ENCODE results near the gene PSRC1.

PSRC1 gene

GRCh38 chr1:109282497-109282951 lies 421 bp downstream of the PSRC1 start:
- no peaks in the 10 kb centered on the region for H3K79me2 ChIP-seq (ENCODE audit: insufficient read depth, low read length)
- no peaks in the 10 kb centered on the region for H3K9me2 ChIP-seq (ENCODE audit: low read depth, low read length)
- H3K36me3 ChIP-seq (ENCODE audit: insufficient read depth, low read length) = no peaks in the 10 kb centered on the region; the same call in 1 of the 2 replicates
- H3K27me3 ChIP-seq (ENCODE audit: insufficient read depth, low read length) = no peaks in the 10 kb centered on the region
- no peak overlapping the region for H2AFZ ChIP-seq (ENCODE audit: low read length)
- H3K4me2 ChIP-seq (ENCODE audit: low read length) = peak overlapping the region; percentile 75
- no peaks in the 10 kb centered on the region for H4K20me1 ChIP-seq (ENCODE audit: insufficient read depth, low read length)
- no peak overlapping the region for H3K27ac ChIP-seq (ENCODE audit: low read depth, low read length, poor library complexity, severe bottlenecking)
- no peaks in the 10 kb centered on the region for H3K9me3 ChIP-seq (ENCODE audit: low read length)
- H3F3A ChIP-seq (ENCODE audit: insufficient read depth, low read length) = no peaks in the 10 kb centered on the region; the same call in 1 of the 2 replicates
- peak overlapping the region; percentile 80 for H3K4me3 ChIP-seq (ENCODE audit: low read depth, low read length, poor library complexity, severe bottlenecking)
- TF ChIP-seq EZH2 (IDR thresholded peaks at IDR 0.05; ENCODE audit: borderline replicate concordance, low read length) = no peak
- TF ChIP-seq, protein P1, sequence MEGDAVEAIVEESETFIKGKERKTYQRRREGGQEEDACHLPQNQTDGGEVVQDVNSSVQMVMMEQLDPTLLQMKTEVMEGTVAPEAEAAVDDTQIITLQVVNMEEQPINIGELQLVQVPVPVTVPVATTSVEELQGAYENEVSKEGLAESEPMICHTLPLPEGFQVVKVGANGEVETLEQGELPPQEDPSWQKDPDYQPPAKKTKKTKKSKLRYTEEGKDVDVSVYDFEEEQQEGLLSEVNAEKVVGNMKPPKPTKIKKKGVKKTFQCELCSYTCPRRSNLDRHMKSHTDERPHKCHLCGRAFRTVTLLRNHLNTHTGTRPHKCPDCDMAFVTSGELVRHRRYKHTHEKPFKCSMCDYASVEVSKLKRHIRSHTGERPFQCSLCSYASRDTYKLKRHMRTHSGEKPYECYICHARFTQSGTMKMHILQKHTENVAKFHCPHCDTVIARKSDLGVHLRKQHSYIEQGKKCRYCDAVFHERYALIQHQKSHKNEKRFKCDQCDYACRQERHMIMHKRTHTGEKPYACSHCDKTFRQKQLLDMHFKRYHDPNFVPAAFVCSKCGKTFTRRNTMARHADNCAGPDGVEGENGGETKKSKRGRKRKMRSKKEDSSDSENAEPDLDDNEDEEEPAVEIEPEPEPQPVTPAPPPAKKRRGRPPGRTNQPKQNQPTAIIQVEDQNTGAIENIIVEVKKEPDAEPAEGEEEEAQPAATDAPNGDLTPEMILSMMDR (IDR thresholded peaks at IDR 0.05; ENCODE audit: low read length) = no peak
- H3K4me1 ChIP-seq (ENCODE audit: insufficient read depth, low read length, severe bottlenecking) = peaks cover 23% of the 10 kb centered on the region
- peak overlapping the region; percentile 70 for H3K9ac ChIP-seq (ENCODE audit: low read length)

DNA sequence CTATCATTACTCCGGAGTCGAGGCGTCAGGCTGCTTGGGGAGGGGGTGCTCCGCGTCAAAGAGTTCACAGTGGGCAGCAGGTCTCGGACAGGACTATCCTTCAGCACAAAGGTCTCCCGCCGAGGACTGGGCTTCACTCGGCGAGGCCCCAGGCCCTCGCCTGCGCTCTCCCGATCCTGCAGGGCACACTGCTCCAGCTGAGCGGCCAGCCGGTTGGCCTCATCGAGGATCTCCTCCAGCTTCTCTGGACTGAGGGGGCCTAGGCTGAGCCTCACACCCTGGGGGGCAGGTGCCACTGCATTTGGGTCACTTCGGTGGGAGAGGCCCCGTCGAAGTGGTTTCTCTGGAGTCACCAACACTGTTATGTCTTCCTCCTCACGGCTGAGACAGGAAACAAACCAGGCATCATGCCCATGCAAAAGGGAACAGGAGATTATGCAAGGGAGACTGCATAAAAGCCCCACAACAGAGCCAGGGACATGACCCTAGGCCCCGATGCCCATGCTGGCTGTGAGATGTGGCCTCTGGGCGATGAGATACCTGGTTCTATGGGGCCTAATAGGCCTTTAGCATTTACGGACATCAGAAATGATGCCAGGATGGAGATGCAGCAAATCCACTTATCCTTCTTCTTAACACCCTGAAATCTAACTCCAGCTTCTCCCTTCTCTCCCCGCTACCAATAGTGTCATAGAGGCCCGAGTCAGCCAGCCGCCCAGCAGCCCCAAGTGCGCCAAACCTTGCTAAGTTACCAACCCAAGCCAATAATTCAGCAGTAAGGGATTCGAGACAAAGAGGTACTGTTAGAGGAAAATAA lies 1.1 kb downstream of the PSRC1 start:
- no peaks in the 10 kb centered on the region for H3K9me3 ChIP-seq (ENCODE audit: low read length)
- no peaks in the 10 kb centered on the region for H3K9me2 ChIP-seq (ENCODE audit: low read depth, low read length)
- H3K27me3 ChIP-seq (ENCODE audit: insufficient read depth, low read length) = no peaks in the 10 kb centered on the region
- H2AFZ ChIP-seq (ENCODE audit: low read length) = no peak overlapping the region
- no peaks in the 10 kb centered on the region; the same call in 1 of the 2 replicates for H3F3A ChIP-seq (ENCODE audit: insufficient read depth, low read length)
- H3K4me1 ChIP-seq (ENCODE audit: insufficient read depth, low read length, severe bottlenecking) = peaks cover 23% of the 10 kb centered on the region
- H3K4me3 ChIP-seq (ENCODE audit: low read depth, low read length, poor library complexity, severe bottlenecking) = peak overlapping the region; percentile 80
- no peaks in the 10 kb centered on the region; the same call in 1 of the 2 replicates for H3K36me3 ChIP-seq (ENCODE audit: insufficient read depth, low read length)
- H4K20me1 ChIP-seq (ENCODE audit: insufficient read depth, low read length) = no peaks in the 10 kb centered on the region
- H3K27ac ChIP-seq (ENCODE audit: low read depth, low read length, poor library complexity, severe bottlenecking) = no peak overlapping the region
- peak overlapping the region; percentile 75 for H3K4me2 ChIP-seq (ENCODE audit: low read length)
- no peaks in the 10 kb centered on the region for H3K79me2 ChIP-seq (ENCODE audit: insufficient read depth, low read length)
- TF ChIP-seq, protein P1 (IDR thresholded peaks at IDR 0.05; ENCODE audit: low read length) = no peak
- no peak for TF ChIP-seq EZH2 (IDR thresholded peaks at IDR 0.05; ENCODE audit: borderline replicate concordance, low read length)
- H3K9ac ChIP-seq (ENCODE audit: low read length) = peak overlapping the region; percentile 70

DNA sequence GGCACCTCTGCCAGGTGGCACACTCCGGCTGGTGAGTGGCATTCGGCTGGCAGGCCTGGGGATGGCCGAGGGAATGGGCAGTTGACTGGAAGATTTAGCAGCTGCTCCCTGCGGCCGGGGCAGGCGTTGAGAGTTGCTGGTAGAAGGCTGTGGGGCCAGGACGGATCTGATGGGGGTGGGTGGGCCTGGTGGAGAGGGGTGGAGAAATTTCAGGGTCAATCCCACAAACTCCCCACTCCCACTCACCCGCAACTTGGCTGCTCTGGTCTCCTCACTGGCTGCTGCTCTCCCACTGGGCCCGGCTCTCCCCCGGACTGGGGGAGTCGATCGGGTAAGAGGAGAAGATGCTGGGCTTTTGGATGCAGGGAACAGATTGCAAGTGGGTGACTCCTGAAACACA lies 2.1 kb downstream of the PSRC1 start:
- H3K4me3 ChIP-seq (ENCODE audit: low read depth, low read length, poor library complexity, severe bottlenecking) = no peak overlapping the region
- H3K79me2 ChIP-seq (ENCODE audit: insufficient read depth, low read length) = no peaks in the 10 kb centered on the region
- no peak for TF ChIP-seq EZH2 (IDR thresholded peaks at IDR 0.05; ENCODE audit: borderline replicate concordance, low read length)
- TF ChIP-seq, protein P1 (IDR thresholded peaks at IDR 0.05; ENCODE audit: low read length) = no peak

More for the DNA sequence above, 2.1 kb downstream of the PSRC1 start:
- Histone ChIP-seq H3K4me1 (ENCODE audit: insufficient read depth, low read length, severe bottlenecking) (peaks cover 23% of the 10 kb centered on the region), H3K9me3 (ENCODE audit: low read length) (no peaks in the 10 kb centered on the region), H4K20me1 (ENCODE audit: insufficient read depth, low read length) (no peaks in the 10 kb centered on the region), H3K9me2 (ENCODE audit: low read depth, low read length) (no peaks in the 10 kb centered on the region), H3K27ac (ENCODE audit: low read depth, low read length, poor library complexity, severe bottlenecking) (no peak overlapping the region), H3F3A (ENCODE audit: insufficient read depth, low read length) (no peaks in the 10 kb centered on the region; the same call in 1 of the 2 replicates), H2AFZ (ENCODE audit: low read length) (no peak overlapping the region), H3K36me3 (ENCODE audit: insufficient read depth, low read length) (no peaks in the 10 kb centered on the region; the same call in 1 of the 2 replicates), H3K9ac (ENCODE audit: low read length) (no peak overlapping the region), H3K4me2 (ENCODE audit: low read length) (no peak overlapping the region), H3K27me3 (ENCODE audit: insufficient read depth, low read length) (no peaks in the 10 kb centered on the region)
